SK-N-SH treated with all-trans-retinoic acid at 6 μM for 48 hours (cell line): ENCODE results near the gene IFIT3.

Experiments used
- ARNTL ChIP-seq: fragments of 450-650 bp; formaldehyde crosslinking; IDR thresholded peaks from 2 replicates; pipeline ENCODE4 v1.5.0; 2020; ENCODE audit warnings: low read depth, mild to moderate bottlenecking, moderate library complexity, borderline replicate concordance
- CREB5 ChIP-seq: fragments of 250-450 bp; sonication (Bioruptor Pico); IDR thresholded peaks from 2 replicates; pipeline ENCODE4 v1.5.1; 2020; ENCODE audit warnings: low read depth, mild to moderate bottlenecking, moderate library complexity
- CSDC2 ChIP-seq: fragments of 250-450 bp; sonication (Bioruptor Pico); IDR thresholded peaks from 2 replicates; pipeline ENCODE4 v1.5.0; 2020; ENCODE audit warnings: mild to moderate bottlenecking, moderate library complexity
- CSRNP3 ChIP-seq: fragments of 250-450 bp; sonication (Bioruptor Pico); IDR thresholded peaks from 2 replicates; pipeline ENCODE4 v1.5.1; 2021; ENCODE audit warnings: mild to moderate bottlenecking, moderate library complexity
- RARB ChIP-seq: fragments of 250-450 bp; sonication (Bioruptor Pico); IDR thresholded peaks from 2 replicates; pipeline ENCODE4 v1.8.0; 2021; ENCODE audit warnings: mild to moderate bottlenecking, moderate library complexity
- SNAI2 ChIP-seq: fragments of 250-450 bp; sonication (Bioruptor Pico); IDR thresholded peaks from 2 replicates; pipeline ENCODE4 v1.5.0; 2020; ENCODE audit warnings: mild to moderate bottlenecking, moderate library complexity
- ZFP30 ChIP-seq: fragments of 450-650 bp; formaldehyde crosslinking; IDR thresholded peaks from 2 replicates; pipeline ENCODE4 v1.5.0; 2022; ENCODE audit warnings: mild to moderate bottlenecking, moderate library complexity
- ZNF565 ChIP-seq: fragments of 450-650 bp; formaldehyde crosslinking; conservative IDR thresholded peaks from 2 replicates; pipeline ENCODE4 v1.5.0; 2020; ENCODE audit warnings: low read depth, mild to moderate bottlenecking, moderate library complexity

GRCh38 chr10:89327803-89328441 lies at the start of gene IFIT3:
- no peak for TF ChIP-seq CSDC2 (CRISPR knock-in tag)
- TF ChIP-seq RARB (CRISPR knock-in tag) = no peak
- TF ChIP-seq ZFP30 (CRISPR knock-in tag) = no peak
- TF ChIP-seq CSRNP3 (CRISPR knock-in tag) = no peak
- no peak for TF ChIP-seq SNAI2 (CRISPR knock-in tag)
- TF ChIP-seq ARNTL (CRISPR knock-in tag) = no peak
- TF ChIP-seq CREB5 = no peak
- no peak for TF ChIP-seq ZNF565 (CRISPR knock-in tag)
